A673 (cell line): ENCODE data around the gene MRGPRF. TPM values are rescaled to one million over a fixed set of nuclear protein-coding genes. Genes with fewer than 3 reads are reported as not detected.

Experiments
- BruUV-seq: library from RNA; stranded (reverse); fragments of 400-500 nt; replicated peaks from 2 replicates; lab custom pipeline; 2021; lab: Mats Ljungman, UMichigan
- CTCF ChIA-PET: fragments of 300-600 bp; sonication (Branson Sonifier 250); formaldehyde crosslinking; loops from one replicate; lab custom pipeline; 2022; ENCODE audit warnings: antibody characterized with exemption; lab: Charles Lee
- POLR2A ChIA-PET: fragments of 300-600 bp; sonication (Branson Sonifier 250); formaldehyde crosslinking; loops from one replicate; lab custom pipeline; 2022; ENCODE audit warnings: antibody characterized with exemption; ENCODE audit not compliant: low non-redundant PET; lab: Charles Lee
- DNase-seq: peaks from one replicate; pipeline ENCODE4 v3.0.0-alpha.2; 2015; ENCODE audit warnings: low spot score
- H3K27ac ChIP-seq: fragments of 200-600 bp; sonication (generic); 2 replicates; pipeline ENCODE4 v1.5.1; 2016; ENCODE audit warnings: mixed run types, low read depth, mild to moderate bottlenecking, mixed read lengths, antibody characterized with exemption, low read length; ENCODE audit not compliant: poor library complexity, severe bottlenecking
- H3K27me3 ChIP-seq: fragments of 200-600 bp; sonication (generic); replicated peaks from 2 replicates; pipeline ENCODE4 v1.6.1; 2017; ENCODE audit warnings: mixed run types, low read depth, mild to moderate bottlenecking, mixed read lengths, antibody characterized with exemption, low read length; ENCODE audit not compliant: insufficient read depth, poor library complexity
- H3K36me3 ChIP-seq: fragments of 200-600 bp; sonication (generic); 2 replicates; pipeline ENCODE4 v1.6.1; 2016; ENCODE audit warnings: mixed run types, mild to moderate bottlenecking, mixed read lengths, antibody characterized with exemption, low read length; ENCODE audit not compliant: insufficient read depth, poor library complexity, severe bottlenecking
- H3K4me1 ChIP-seq: fragments of 200-600 bp; sonication (generic); 2 replicates; pipeline ENCODE4 v1.6.1; 2017; ENCODE audit warnings: mixed run types, mild to moderate bottlenecking, mixed read lengths, antibody characterized with exemption, low read length; ENCODE audit not compliant: insufficient read depth, poor library complexity, severe bottlenecking
- H3K4me3 ChIP-seq: fragments of 200-600 bp; sonication (generic); 2 replicates; pipeline ENCODE4 v1.5.1; 2016; ENCODE audit warnings: low read depth, mixed run types, mild to moderate bottlenecking, mixed read lengths, low read length; ENCODE audit not compliant: poor library complexity, severe bottlenecking
- H3K9me3 ChIP-seq: fragments of 200-600 bp; sonication (generic); 2 replicates; pipeline ENCODE4 v1.6.1; 2016; ENCODE audit warnings: mixed run types, low read depth, mild to moderate bottlenecking, mixed read lengths, antibody characterized with exemption, low read length; ENCODE audit not compliant: poor library complexity, severe bottlenecking
- CTCF ChIP-seq: fragments of 300-800, 200-600 bp; sonication (generic); conservative IDR thresholded peaks from 2 replicates; pipeline ENCODE4 v1.5.1; 2017; ENCODE audit warnings: low read depth, mild to moderate bottlenecking, antibody characterized with exemption, low read length, moderate library complexity, mixed read lengths
- EZH2 ChIP-seq: fragments of 200-600 bp; sonication (generic); IDR thresholded peaks from 2 replicates; pipeline ENCODE4 v1.6.1; 2017; ENCODE audit warnings: borderline replicate concordance, low read depth, mild to moderate bottlenecking, mixed read lengths, antibody characterized with exemption, low read length; ENCODE audit not compliant: poor library complexity, severe bottlenecking
- intact Hi-C: fragments of 100-400 bp; cut with micrococcal nuclease; formaldehyde crosslinking; loops from one replicate; pipeline ENCODE4 v1.10.0; 2022; ENCODE audit not compliant: unreplicated experiment
- total RNA-seq: library from RNA; stranded (reverse); gene quantifications from 2 replicates; pipeline ENCODE4 v1.2.3, GENCODE V29; 2021

The MRGPRF gene
- total RNA-seq, 1 experiment from 2014 or later, result 9.3 TPM

GRCh38 chr11:69037074-69037473, 24.0 kb upstream of the MRGPRF start:
- no peak overlapping the region for H3K4me3 ChIP-seq
- DNase-seq, result no peak
- H3K27me3 ChIP-seq, result no peaks in the 10 kb centered on the region
- no peaks in the 10 kb centered on the region for H3K36me3 ChIP-seq
- no peaks in the 10 kb centered on the region for H3K9me3 ChIP-seq
- H3K4me1 ChIP-seq, result peaks cover 19% of the 10 kb centered on the region
- H3K27ac ChIP-seq, result no peak overlapping the region
- TF ChIP-seq EZH2 (no peak), CTCF (no peak)
- ChIA-PET POLR2A (no interaction called here), CTCF (interaction anchor here (0.7 kb wide), 1 partner anchor 67 kb away, joined by 3 read pairs; no protein-coding TSS in a partner anchor)
- BruUV-seq, result no TSS peak
- intact Hi-C loops, result no loop called here

GRCh38 chr11:69035946-69036340, 22.9 kb upstream of the MRGPRF start:
- no peaks in the 10 kb centered on the region for H3K36me3 ChIP-seq
- no peaks in the 10 kb centered on the region for H3K27me3 ChIP-seq
- intact Hi-C loops, result no loop called here
- ChIA-PET POLR2A (interaction anchor here (0.7 kb wide), 1 partner anchor 63 kb away, joined by 8 read pairs; no protein-coding TSS in a partner anchor), CTCF (no interaction called here)
- no peak for TF ChIP-seq EZH2
- TF ChIP-seq CTCF, result no peak
- H3K27ac ChIP-seq, result no peak overlapping the region
- no peak overlapping the region for H3K4me3 ChIP-seq
- peaks cover 12% of the 10 kb centered on the region for H3K4me1 ChIP-seq
- no TSS peak for BruUV-seq
- H3K9me3 ChIP-seq, result no peaks in the 10 kb centered on the region
- no peak for DNase-seq

- CTCF ChIA-PET, result no interaction called here
- no peak overlapping the region for H3K4me3 ChIP-seq
- BruUV-seq, result no TSS peak
- TF ChIP-seq EZH2 (no peak), CTCF (no peak)
- H3K36me3 ChIP-seq, result no peaks in the 10 kb centered on the region
- POLR2A ChIA-PET, result interaction anchor here (0.7 kb wide), 1 partner anchor 62 kb away, joined by 8 read pairs; no protein-coding TSS in a partner anchor
- no peaks in the 10 kb centered on the region for H3K27me3 ChIP-seq
- intact Hi-C loops, result no loop called here
- no peak for DNase-seq
- no peaks in the 10 kb centered on the region for H3K9me3 ChIP-seq
- no peak overlapping the region for H3K27ac ChIP-seq
- peaks cover 6% of the 10 kb centered on the region for H3K4me1 ChIP-seq
Observed at GRCh38 chr11:69035150-69035945, 22.3 kb upstream of the MRGPRF start.
